Endometrium (tissue), 2 donors: ENCODE measurements around the gene VPS29.

Experiments used
- FAIRE-seq: peaks from 2 replicates; lab custom pipeline; 2012; peaks lifted over from hg19 to GRCh38; lab: Jason Lieb, UNC
- donor health status: control.
- donor health status: control.

The VPS29 gene

GRCh38 chr12:110444455-110444854 is 57.5 kb downstream of the VPS29 start:
- FAIRE-seq = no peak
